Liver (tissue), 9 donors: ENCODE results near the gene RRP15. TPM values are rescaled to one million over a fixed set of nuclear protein-coding genes. Genes with fewer than 3 reads are reported as not detected.

Experiments used
- DNase-seq: peaks from one replicate; pipeline ENCODE4 v3.0.0-alpha.2; 2017; ENCODE audit warnings: low spot score
- H3K27ac ChIP-seq, 2 donors: one replicate each; pipeline ENCODE4 v1.7.0; 2013; ENCODE audit warnings: inconsistent platforms in 2 of 2, low read length in 2 of 2, control low read depth in 1 of 2, low read depth in 1 of 2, mild to moderate bottlenecking in 1 of 2
- H3K27me3 ChIP-seq, 4 donors: one replicate each; pipeline versions ENCODE4 v1.6.1 to v1.7.0; 2013; ENCODE audit warnings: low read length in 3 of 4, inconsistent platforms in 1 of 4, mild to moderate bottlenecking in 1 of 4, moderate library complexity in 1 of 4; ENCODE audit not compliant: control insufficient read depth in 4 of 4, insufficient read depth in 4 of 4
- H3K36me3 ChIP-seq, 4 donors: one replicate each; pipeline versions ENCODE4 v1.6.1 to v1.7.0; 2013; ENCODE audit warnings: low read length in 3 of 4, mild to moderate bottlenecking in 3 of 4, low read depth in 1 of 4, moderate library complexity in 1 of 4; ENCODE audit not compliant: control insufficient read depth in 4 of 4, insufficient read depth in 3 of 4
- H3K4me1 ChIP-seq, 4 donors: one replicate each; pipeline versions ENCODE4 v1.6.1 to v1.7.0; 2013; ENCODE audit warnings: low read length in 3 of 4, mild to moderate bottlenecking in 3 of 4, moderate library complexity in 1 of 4; ENCODE audit not compliant: control insufficient read depth in 4 of 4, insufficient read depth in 4 of 4
- H3K4me3 ChIP-seq, 3 donors: one replicate each; pipeline versions ENCODE4 v1.6.1 to v1.7.0; 2013; ENCODE audit warnings: low read length in 3 of 3, control low read depth in 1 of 3, low read depth in 1 of 3, mild to moderate bottlenecking in 1 of 3
- H3K9ac ChIP-seq, 2 donors: one replicate each; pipeline ENCODE4 v1.7.0; 2013; ENCODE audit warnings: low read length in 2 of 2, mild to moderate bottlenecking in 2 of 2, moderate library complexity in 2 of 2, control low read depth in 1 of 2, low read depth in 1 of 2
- H3K9me3 ChIP-seq, 4 donors: one replicate each; pipeline versions ENCODE4 v1.6.1 to v1.7.0; 2013; ENCODE audit warnings: low read length in 3 of 4; ENCODE audit not compliant: control insufficient read depth in 4 of 4
- EGR1 ChIP-seq, 2 donors: IDR thresholded peaks; 2 replicates each; pipeline ENCODE4 v1.6.1; 2016 to 2018; ENCODE audit warnings: antibody characterized with exemption in 2 of 2, low read depth in 2 of 2
- FOXA1 ChIP-seq: IDR thresholded peaks from 2 replicates; pipeline ENCODE4 v1.6.1; 2016; ENCODE audit warnings: antibody characterized with exemption
- FOXA2 ChIP-seq: IDR thresholded peaks from 2 replicates; pipeline ENCODE4 v1.6.1; 2016; ENCODE audit warnings: antibody characterized with exemption
- GABPA ChIP-seq, 2 donors: IDR thresholded peaks in 1 of 2; conservative IDR thresholded peaks in 1 of 2; 2 replicates each; pipeline ENCODE4 v1.6.1; 2016; ENCODE audit warnings: antibody characterized with exemption in 2 of 2, mild to moderate bottlenecking in 1 of 2, moderate library complexity in 1 of 2
- HNF4A ChIP-seq, 2 donors: conservative IDR thresholded peaks; 2 replicates each; pipeline ENCODE4 v1.6.1; 2016; ENCODE audit warnings: antibody characterized with exemption in 2 of 2, mild to moderate bottlenecking in 2 of 2
- HNF4G ChIP-seq: IDR thresholded peaks from 2 replicates; pipeline ENCODE4 v1.6.1; 2016; ENCODE audit warnings: antibody characterized with exemption
- JUND ChIP-seq, 2 donors: IDR thresholded peaks; 2 replicates each; pipeline ENCODE4 v1.6.1; 2016; ENCODE audit warnings: antibody characterized with exemption in 2 of 2
- NR2F2 ChIP-seq: IDR thresholded peaks from 2 replicates; pipeline ENCODE4 v1.6.1; 2016; ENCODE audit warnings: antibody characterized with exemption
- RAD21 ChIP-seq, 2 donors: IDR thresholded peaks; 2 replicates each; pipeline ENCODE4 v1.6.1; 2016; ENCODE audit warnings: antibody characterized with exemption in 2 of 2, mild to moderate bottlenecking in 2 of 2
- RXRA ChIP-seq, 2 donors: IDR thresholded peaks; 2 replicates each; pipeline ENCODE4 v1.6.1; 2017 to 2018; ENCODE audit warnings: antibody characterized with exemption in 2 of 2, mild to moderate bottlenecking in 1 of 2
- SP1 ChIP-seq: IDR thresholded peaks from 2 replicates; pipeline ENCODE4 v1.6.1; 2018; ENCODE audit warnings: antibody characterized with exemption, mild to moderate bottlenecking
- TAF1 ChIP-seq: conservative IDR thresholded peaks from 2 replicates; pipeline ENCODE4 v1.6.1; 2016; ENCODE audit warnings: antibody characterized with exemption, mild to moderate bottlenecking
- YY1 ChIP-seq: IDR thresholded peaks from 2 replicates; pipeline ENCODE4 v1.6.1; 2016; ENCODE audit warnings: antibody characterized with exemption, mild to moderate bottlenecking
- whole genome bisulfite sequencing: extraction: QIAGEN DNeasy Blood & Tissue Kit; methylation state at CpG from one replicate; pipeline ENCODE4 v1.1.7; 2013; 5-methylcytosine and 5-hydroxymethylcytosine counted together
- polyA plus RNA-seq, 2 donors: library from polyadenylated mRNA; stranded (reverse) in 1 of 2; unstranded in 1 of 2; fragments of 200-250 nt in 1 of 2; fragments of >200 nt in 1 of 2; fragmentation: Nextera tagmentation in 1 of 2; extraction: Ambion mirVana in 1 of 2; gene quantifications; one replicate each; pipeline versions ENCODE4 v1.2.1 to v1.2.3, GENCODE V29; 2013 to 2015
- total RNA-seq, 2 donors: library from RNA; depleted of rRNA; stranded (reverse); fragments of >200 nt; gene quantifications; one replicate each; pipeline ENCODE4 v1.2.3, GENCODE V29; 2014
- TF ChIP-seq, protein P1 (sequence below): IDR thresholded peaks from 2 replicates; pipeline ENCODE4 v1.6.1; 2016; ENCODE audit warnings: antibody characterized with exemption, mild to moderate bottlenecking
- TF ChIP-seq, protein P2 (sequence below): IDR thresholded peaks from 2 replicates; pipeline ENCODE4 v1.6.1; 2016; ENCODE audit warnings: antibody characterized with exemption
- TF ChIP-seq, protein P3 (sequence below): IDR thresholded peaks from 2 replicates; pipeline ENCODE4 v1.6.1; 2016; ENCODE audit warnings: antibody characterized with exemption
- TF ChIP-seq, protein P4 (sequence below): IDR thresholded peaks from 2 replicates; pipeline ENCODE4 v1.6.1; 2016; ENCODE audit warnings: antibody characterized with exemption
- donor health status: healthy.
- donor health status: healthy.
- donor health status: healthy.
- donor health status: healthy.
- donor health status: healthy.

RRP15 gene
- total and polyA plus RNA-seq, 4 donors, result 2.4 to 9.2 (median 5.2) TPM

DNA sequence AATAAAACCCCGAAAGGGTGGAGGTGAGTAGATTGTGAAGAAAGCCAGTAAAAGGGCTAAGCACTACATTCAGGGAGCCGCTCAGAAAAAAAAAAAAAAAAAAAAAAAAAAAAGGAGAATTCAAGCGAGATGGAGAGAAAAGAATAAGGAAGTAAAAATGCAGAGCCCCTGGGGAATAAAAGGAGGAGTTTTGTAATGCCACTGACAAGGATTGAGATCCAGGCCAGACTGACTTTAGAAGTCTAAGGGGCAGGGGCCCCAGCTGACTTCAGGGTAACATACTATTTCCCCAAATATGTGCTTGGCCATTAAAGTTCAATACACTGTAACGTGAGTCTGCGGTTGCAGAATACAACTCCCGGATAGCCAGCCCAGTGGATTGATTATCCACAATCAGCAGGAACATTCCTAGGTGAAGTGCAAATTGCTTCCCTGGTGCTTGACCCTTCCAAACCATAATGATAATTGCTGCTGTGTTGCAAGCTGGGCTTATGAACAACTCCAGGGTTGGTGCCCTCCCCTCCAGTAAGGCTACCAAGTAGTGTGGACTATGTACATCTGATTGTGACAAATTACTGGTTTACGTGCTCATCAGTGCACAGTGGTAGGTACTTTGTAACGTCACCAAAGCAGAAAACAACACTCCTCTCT is 30.7 kb upstream of the RRP15 start:
- Histone ChIP-seq H3K4me3 (no peak overlapping the region), H3K9ac (no peak overlapping the region), H3K27me3 (peaks cover 0 to 3% (median 0%) of the 10 kb centered on the region in 4 donors), H3K4me1 (no peaks in the 10 kb centered on the region), H3K27ac (no peak overlapping the region), H3K36me3 (no peaks in the 10 kb centered on the region), H3K9me3 (peaks cover 0 to 3% (median 0%) of the 10 kb centered on the region in 4 donors)
- TF ChIP-seq SP1, result no peak
- TF ChIP-seq TAF1, result no peak
- no peak for TF ChIP-seq JUND (IDR thresholded peaks at IDR 0.05)
- TF ChIP-seq GABPA (IDR thresholded peaks at IDR 0.05 in 1 of 2, conservative IDR thresholded peaks at IDR 0.05 in 1 of 2), result no peak
- TF ChIP-seq YY1, result no peak
- no peak for TF ChIP-seq EGR1 (IDR thresholded peaks at IDR 0.05; ENCODE audit: low read depth in 2 of 2)
- no peak for TF ChIP-seq NR2F2
- no peak for TF ChIP-seq RXRA (IDR thresholded peaks at IDR 0.05)
- TF ChIP-seq HNF4A (conservative IDR thresholded peaks at IDR 0.05), result no peak
- TF ChIP-seq, protein P1, sequence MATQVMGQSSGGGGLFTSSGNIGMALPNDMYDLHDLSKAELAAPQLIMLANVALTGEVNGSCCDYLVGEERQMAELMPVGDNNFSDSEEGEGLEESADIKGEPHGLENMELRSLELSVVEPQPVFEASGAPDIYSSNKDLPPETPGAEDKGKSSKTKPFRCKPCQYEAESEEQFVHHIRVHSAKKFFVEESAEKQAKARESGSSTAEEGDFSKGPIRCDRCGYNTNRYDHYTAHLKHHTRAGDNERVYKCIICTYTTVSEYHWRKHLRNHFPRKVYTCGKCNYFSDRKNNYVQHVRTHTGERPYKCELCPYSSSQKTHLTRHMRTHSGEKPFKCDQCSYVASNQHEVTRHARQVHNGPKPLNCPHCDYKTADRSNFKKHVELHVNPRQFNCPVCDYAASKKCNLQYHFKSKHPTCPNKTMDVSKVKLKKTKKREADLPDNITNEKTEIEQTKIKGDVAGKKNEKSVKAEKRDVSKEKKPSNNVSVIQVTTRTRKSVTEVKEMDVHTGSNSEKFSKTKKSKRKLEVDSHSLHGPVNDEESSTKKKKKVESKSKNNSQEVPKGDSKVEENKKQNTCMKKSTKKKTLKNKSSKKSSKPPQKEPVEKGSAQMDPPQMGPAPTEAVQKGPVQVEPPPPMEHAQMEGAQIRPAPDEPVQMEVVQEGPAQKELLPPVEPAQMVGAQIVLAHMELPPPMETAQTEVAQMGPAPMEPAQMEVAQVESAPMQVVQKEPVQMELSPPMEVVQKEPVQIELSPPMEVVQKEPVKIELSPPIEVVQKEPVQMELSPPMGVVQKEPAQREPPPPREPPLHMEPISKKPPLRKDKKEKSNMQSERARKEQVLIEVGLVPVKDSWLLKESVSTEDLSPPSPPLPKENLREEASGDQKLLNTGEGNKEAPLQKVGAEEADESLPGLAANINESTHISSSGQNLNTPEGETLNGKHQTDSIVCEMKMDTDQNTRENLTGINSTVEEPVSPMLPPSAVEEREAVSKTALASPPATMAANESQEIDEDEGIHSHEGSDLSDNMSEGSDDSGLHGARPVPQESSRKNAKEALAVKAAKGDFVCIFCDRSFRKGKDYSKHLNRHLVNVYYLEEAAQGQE, result no peak
- TF ChIP-seq RAD21 (IDR thresholded peaks at IDR 0.05), result no peak
- TF ChIP-seq, protein P2, sequence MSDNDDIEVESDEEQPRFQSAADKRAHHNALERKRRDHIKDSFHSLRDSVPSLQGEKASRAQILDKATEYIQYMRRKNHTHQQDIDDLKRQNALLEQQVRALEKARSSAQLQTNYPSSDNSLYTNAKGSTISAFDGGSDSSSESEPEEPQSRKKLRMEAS, result no peak
- no peak for TF ChIP-seq HNF4G
- TF ChIP-seq FOXA1, result no peak
- WGBS, result 55% methylated on average over 8 of the region's 8 CpGs
- no peak for DNase-seq

DNA sequence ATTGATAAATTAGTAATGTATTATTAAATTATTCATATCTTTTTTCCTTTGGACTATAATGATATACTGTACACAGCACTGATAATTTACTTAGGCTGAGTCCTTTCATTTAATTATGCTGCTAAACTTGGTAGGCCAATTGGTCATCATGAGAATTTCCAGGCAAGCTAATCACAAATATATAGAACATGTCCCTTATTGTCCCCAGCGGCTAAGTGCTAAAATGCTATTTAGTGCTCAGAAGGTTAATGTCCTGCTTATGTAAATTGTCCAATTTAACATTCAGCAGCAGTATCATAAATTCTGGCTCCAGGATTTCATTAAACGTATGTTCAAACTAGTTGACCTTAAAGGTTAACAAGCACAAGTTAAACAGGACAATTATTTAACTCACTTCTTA is 30.0 kb upstream of the RRP15 start:
- 64% methylated on average over 2 of the region's 2 CpGs for WGBS
- Histone ChIP-seq H3K4me3 (no peak overlapping the region), H3K27ac (no peak overlapping the region), H3K9ac (no peak overlapping the region), H3K9me3 (peaks cover 0 to 4% (median 0%) of the 10 kb centered on the region in 4 donors), H3K4me1 (no peaks in the 10 kb centered on the region), H3K36me3 (no peaks in the 10 kb centered on the region), H3K27me3 (no peaks in the 10 kb centered on the region)
- TF ChIP-seq EGR1 (IDR thresholded peaks at IDR 0.05; ENCODE audit: low read depth in 2 of 2) (no peak), YY1 (no peak)
- DNase-seq, result no peak

DNA sequence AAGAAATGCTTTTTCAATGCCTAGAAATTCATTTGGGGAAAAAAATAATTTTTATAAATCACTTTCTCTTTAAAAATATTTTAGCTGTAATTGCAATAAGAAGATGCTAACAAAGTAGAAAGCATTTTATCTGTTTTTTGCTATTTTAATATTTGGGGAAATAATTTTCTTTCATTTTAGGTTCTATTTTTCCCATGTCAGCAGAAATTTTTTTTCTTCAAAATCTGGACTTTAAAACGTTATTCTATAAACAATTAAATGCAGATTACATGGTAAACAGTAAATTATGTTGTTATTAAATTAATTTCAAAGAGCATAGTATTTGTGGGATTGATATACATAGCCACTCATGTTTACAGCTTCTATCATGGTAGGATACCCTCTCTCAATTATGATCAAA is 27.7 kb upstream of the RRP15 start:
- no peaks in the 10 kb centered on the region for H3K4me1 ChIP-seq
- no peaks in the 10 kb centered on the region for H3K36me3 ChIP-seq
- H3K4me3 ChIP-seq, result no peak overlapping the region
- H3K27me3 ChIP-seq, result no peaks in the 10 kb centered on the region
- peaks cover 0 to 4% (median 0%) of the 10 kb centered on the region in 4 donors for H3K9me3 ChIP-seq
- DNase-seq, result no peak
- H3K27ac ChIP-seq, result no peak overlapping the region
- 14% methylated on average over 1 of the region's 1 CpG for WGBS
- H3K9ac ChIP-seq, result no peak overlapping the region
- TF ChIP-seq EGR1 (IDR thresholded peaks at IDR 0.05; ENCODE audit: low read depth in 2 of 2) (no peak), YY1 (no peak), HNF4A (conservative IDR thresholded peaks at IDR 0.05) (no peak), HNF4G (no peak), RAD21 (IDR thresholded peaks at IDR 0.05) (no peak), RXRA (IDR thresholded peaks at IDR 0.05) (no peak), NR2F2 (no peak), JUND (IDR thresholded peaks at IDR 0.05) (no peak), FOXA2 (no peak), GABPA (IDR thresholded peaks at IDR 0.05 in 1 of 2, conservative IDR thresholded peaks at IDR 0.05 in 1 of 2) (no peak), SP1 (no peak), FOXA1 (no peak)
- TF ChIP-seq, protein P3, sequence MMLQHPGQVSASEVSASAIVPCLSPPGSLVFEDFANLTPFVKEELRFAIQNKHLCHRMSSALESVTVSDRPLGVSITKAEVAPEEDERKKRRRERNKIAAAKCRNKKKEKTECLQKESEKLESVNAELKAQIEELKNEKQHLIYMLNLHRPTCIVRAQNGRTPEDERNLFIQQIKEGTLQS, result no peak
- TF ChIP-seq, protein P1, result no peak
- TF ChIP-seq, protein P2, result no peak
- TF ChIP-seq, protein P4, sequence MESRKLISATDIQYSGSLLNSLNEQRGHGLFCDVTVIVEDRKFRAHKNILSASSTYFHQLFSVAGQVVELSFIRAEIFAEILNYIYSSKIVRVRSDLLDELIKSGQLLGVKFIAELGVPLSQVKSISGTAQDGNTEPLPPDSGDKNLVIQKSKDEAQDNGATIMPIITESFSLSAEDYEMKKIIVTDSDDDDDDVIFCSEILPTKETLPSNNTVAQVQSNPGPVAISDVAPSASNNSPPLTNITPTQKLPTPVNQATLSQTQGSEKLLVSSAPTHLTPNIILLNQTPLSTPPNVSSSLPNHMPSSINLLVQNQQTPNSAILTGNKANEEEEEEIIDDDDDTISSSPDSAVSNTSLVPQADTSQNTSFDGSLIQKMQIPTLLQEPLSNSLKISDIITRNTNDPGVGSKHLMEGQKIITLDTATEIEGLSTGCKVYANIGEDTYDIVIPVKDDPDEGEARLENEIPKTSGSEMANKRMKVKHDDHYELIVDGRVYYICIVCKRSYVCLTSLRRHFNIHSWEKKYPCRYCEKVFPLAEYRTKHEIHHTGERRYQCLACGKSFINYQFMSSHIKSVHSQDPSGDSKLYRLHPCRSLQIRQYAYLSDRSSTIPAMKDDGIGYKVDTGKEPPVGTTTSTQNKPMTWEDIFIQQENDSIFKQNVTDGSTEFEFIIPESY, result no peak
